ENCODE data around the gene MAPK9.
A peak's percentile ranks its signal among the peaks of the same experiment; 100 is the strongest.

Gene MAPK9

GRCh38 chr5:180291943-180292831 lies at the start of gene MAPK9:
MAPK9 (minus strand) TSS chr5:180292083; CDS start chr5:180280561, 11,522 bp downstream.
- DNase-seq (ENCODE audit: low spot score) = peak; percentile 85

- DNase-seq (ENCODE audit: low spot score) = no peak
Measured at GRCh38 chr5:180341595-180341994, 49.7 kb upstream of the MAPK9 start.

- no peak for DNase-seq (ENCODE audit: low spot score)
Measured at GRCh38 chr5:180340856-180341255, 49.0 kb upstream of the MAPK9 start.

GRCh38 chr5:180339583-180340183 lies 47.8 kb upstream of the MAPK9 start:
- DNase-seq (ENCODE audit: low spot score) = no peak

- no peak for DNase-seq (ENCODE audit: low spot score)
Measured at GRCh38 chr5:180338001-180338707, 46.3 kb upstream of the MAPK9 start.

- no peak for DNase-seq (ENCODE audit: low spot score)
Measured at GRCh38 chr5:180336234-180337020, 44.5 kb upstream of the MAPK9 start.

- no peak for DNase-seq (ENCODE audit: low spot score)
Measured at GRCh38 chr5:180335614-180336233, 43.8 kb upstream of the MAPK9 start.

- no peak for DNase-seq (ENCODE audit: low spot score)
Measured at GRCh38 chr5:180334751-180335613, 43.1 kb upstream of the MAPK9 start.

GRCh38 chr5:180334176-180334575 lies 42.3 kb upstream of the MAPK9 start:
- no peak for DNase-seq (ENCODE audit: low spot score)

- peak; percentile 44 for DNase-seq (ENCODE audit: low spot score)
Measured at GRCh38 chr5:180333661-180334060, 41.8 kb upstream of the MAPK9 start.

GRCh38 chr5:180332861-180333260 lies 41.0 kb upstream of the MAPK9 start:
- no peak for DNase-seq (ENCODE audit: low spot score)

- no peak for DNase-seq (ENCODE audit: low spot score)
Measured at GRCh38 chr5:180332051-180332517, 40.2 kb upstream of the MAPK9 start.

GRCh38 chr5:180331647-180331950 lies 39.7 kb upstream of the MAPK9 start:
- no peak for DNase-seq (ENCODE audit: low spot score)

- peak; percentile 74 for DNase-seq (ENCODE audit: low spot score)
Measured at GRCh38 chr5:180330810-180331646, 39.1 kb upstream of the MAPK9 start.

- no peak for DNase-seq (ENCODE audit: low spot score)
Measured at GRCh38 chr5:180330270-180330648, 38.4 kb upstream of the MAPK9 start.

GRCh38 chr5:180329606-180330269 lies 37.9 kb upstream of the MAPK9 start:
- DNase-seq (ENCODE audit: low spot score) = no peak

GRCh38 chr5:180329138-180329435 lies 37.2 kb upstream of the MAPK9 start:
- DNase-seq (ENCODE audit: low spot score) = no peak

- peak; percentile 75 for DNase-seq (ENCODE audit: low spot score)
Measured at GRCh38 chr5:180328296-180329137, 36.6 kb upstream of the MAPK9 start.

Measured in kidney tubule cell (primary cell).